ENCODE results near the gene SDR42E1.

Gene SDR42E1

GRCh38 chr16:81940781-81941560 lies 70.3 kb downstream of the SDR42E1 start:
- Histone ChIP-seq H3K36me3 (ENCODE audit: insufficient read depth, low read length) (peaks cover 16% of the 10 kb centered on the region; the same call in 1 of the 2 replicates), H3K9me3 (ENCODE audit: insufficient read depth, low read depth, low read length) (no peaks in the 10 kb centered on the region), H3K27me3 (ENCODE audit: insufficient read depth, low read length, poor library complexity, severe bottlenecking) (no peaks in the 10 kb centered on the region), H2AFZ (ENCODE audit: low read length) (no peak overlapping the region), H3K4me1 (ENCODE audit: insufficient read depth, low read length, poor library complexity, severe bottlenecking) (no peaks in the 10 kb centered on the region), H3K4me2 (ENCODE audit: low read depth, low read length, poor library complexity, severe bottlenecking) (no peak overlapping the region), H3K79me2 (ENCODE audit: insufficient read depth, low read length) (no peaks in the 10 kb centered on the region), H3K9ac (ENCODE audit: low read depth, low read length, poor library complexity, severe bottlenecking) (no peak overlapping the region), H3K4me3 (ENCODE audit: low read length, poor library complexity, severe bottlenecking) (no peak overlapping the region), H4K20me1 (ENCODE audit: insufficient read depth, low read length, poor library complexity, severe bottlenecking) (no peaks in the 10 kb centered on the region), H3K9me2 (replicated peaks; ENCODE audit: low read depth, low read length) (no peaks in the 10 kb centered on the region), H3F3A (ENCODE audit: low read depth) (no peaks in the 10 kb centered on the region)
- TF ChIP-seq EZH2phosphoT487 (IDR thresholded peaks at IDR 0.05; ENCODE audit: borderline replicate concordance) (no peak), CTCF (conservative IDR thresholded peaks at IDR 0.05; ENCODE audit: low read length) (peak; percentile 73)

GRCh38 chr16:81939164-81940056 lies 71.9 kb downstream of the SDR42E1 start:
- Histone ChIP-seq H2AFZ (ENCODE audit: low read length) (no peak overlapping the region), H3K4me2 (ENCODE audit: low read depth, low read length, poor library complexity, severe bottlenecking) (no peak overlapping the region), H3K4me3 (ENCODE audit: low read length, poor library complexity, severe bottlenecking) (no peak overlapping the region), H3K4me1 (ENCODE audit: insufficient read depth, low read length, poor library complexity, severe bottlenecking) (no peaks in the 10 kb centered on the region), H3K79me2 (ENCODE audit: insufficient read depth, low read length) (no peaks in the 10 kb centered on the region), H4K20me1 (ENCODE audit: insufficient read depth, low read length, poor library complexity, severe bottlenecking) (no peaks in the 10 kb centered on the region), H3K27me3 (ENCODE audit: insufficient read depth, low read length, poor library complexity, severe bottlenecking) (no peaks in the 10 kb centered on the region), H3K9me3 (ENCODE audit: insufficient read depth, low read depth, low read length) (no peaks in the 10 kb centered on the region), H3K36me3 (ENCODE audit: insufficient read depth, low read length) (peaks cover 15% of the 10 kb centered on the region; the same call in 1 of the 2 replicates), H3K9me2 (replicated peaks; ENCODE audit: low read depth, low read length) (no peaks in the 10 kb centered on the region), H3F3A (ENCODE audit: low read depth) (no peaks in the 10 kb centered on the region), H3K9ac (ENCODE audit: low read depth, low read length, poor library complexity, severe bottlenecking) (no peak overlapping the region)
- TF ChIP-seq EZH2phosphoT487 (IDR thresholded peaks at IDR 0.05; ENCODE audit: borderline replicate concordance) (no peak), CTCF (conservative IDR thresholded peaks at IDR 0.05; ENCODE audit: low read length) (peak; percentile 27)
